Endothelial cell of hepatic sinusoid (primary cell): ENCODE data around the gene ARFGEF3.
"Not testable (repeated sequence)": the region's sequence is repeated elsewhere in the genome, so short reads cannot be mapped to it uniquely, and the experiment has no call there.

Experiments used
- in situ Hi-C: cut with HindIII; loops from 2 replicates; pipeline ENCODE4 v1.10.0; 2017; ENCODE audit warnings: low sequenced_read_pairs

Gene ARFGEF3

GRCh38 chr6:138264372-138264880 is 102.7 kb downstream of the ARFGEF3 start:
- in situ Hi-C loops: no loop called here

GRCh38 chr6:138266095-138266494 is 104.4 kb downstream of the ARFGEF3 start:
- in situ Hi-C loops: no loop called here

- in situ Hi-C loops: no loop called here
Measured at GRCh38 chr6:138267971-138268895, 106.5 kb downstream of the ARFGEF3 start.

- in situ Hi-C loops: no loop called here
Measured at GRCh38 chr6:138271451-138271850, 109.7 kb downstream of the ARFGEF3 start.

- in situ Hi-C loops: no loop called here
Measured at GRCh38 chr6:138272533-138273315, 111.0 kb downstream of the ARFGEF3 start.

GRCh38 chr6:138275976-138276375 is 114.2 kb downstream of the ARFGEF3 start:
- in situ Hi-C loops: no loop called here

GRCh38 chr6:138277835-138278234 is 116.1 kb downstream of the ARFGEF3 start:
- in situ Hi-C loops: no loop called here

- in situ Hi-C loops: no loop called here
Measured at GRCh38 chr6:138278326-138278725, 116.6 kb downstream of the ARFGEF3 start.

GRCh38 chr6:138285800-138286199 is 124.1 kb downstream of the ARFGEF3 start:
- in situ Hi-C loops: no loop called here

GRCh38 chr6:138286698-138287097 is 125.0 kb downstream of the ARFGEF3 start:
- in situ Hi-C loops: no loop called here

- in situ Hi-C loops: no loop called here
Measured at GRCh38 chr6:138287144-138287955, 125.6 kb downstream of the ARFGEF3 start.

- in situ Hi-C loops: not testable (repeated sequence)
Measured at GRCh38 chr6:138288428-138289085, 126.8 kb downstream of the ARFGEF3 start.

GRCh38 chr6:138289739-138290138 is 128.0 kb downstream of the ARFGEF3 start:
- in situ Hi-C loops: loop anchor here (5.0 kb wide), 1 partner anchor 97 kb away; no protein-coding TSS in a partner anchor

GRCh38 chr6:138290423-138290962 is 128.8 kb downstream of the ARFGEF3 start:
- in situ Hi-C loops: loop anchor here (5.0 kb wide), 1 partner anchor 98 kb away; no protein-coding TSS in a partner anchor

- in situ Hi-C loops: loop anchor here (5.0 kb wide), 1 partner anchor 99 kb away; no protein-coding TSS in a partner anchor
Measured at GRCh38 chr6:138291036-138291848, 129.5 kb downstream of the ARFGEF3 start.

GRCh38 chr6:138291849-138292181 is 130.1 kb downstream of the ARFGEF3 start:
- in situ Hi-C loops: loop anchor here (5.0 kb wide), 1 partner anchor 100 kb away; no protein-coding TSS in a partner anchor

GRCh38 chr6:138292482-138292881 is 130.7 kb downstream of the ARFGEF3 start:
- in situ Hi-C loops: loop anchor here (5.0 kb wide), 1 partner anchor 100 kb away; no protein-coding TSS in a partner anchor
